Left cardiac atrium (tissue), 4 donors: ENCODE measurements around the gene TBC1D14. TPM values are rescaled to one million over a fixed set of nuclear protein-coding genes. Genes with fewer than 3 reads are reported as not detected.

Source experiments
- ATAC-seq, 2 donors: fragments of 200-7000 bp; cut with Tn5 transposase; one replicate each; pipeline ENCODE4 v1.9.1; 2020; ENCODE audit warnings: mild to moderate bottlenecking in 2 of 2, moderate library complexity in 2 of 2
- DNase-seq: peaks from one replicate; pipeline ENCODE4 v3.0.0-alpha.2; 2020
- intact Hi-C, 2 donors: fragments of 100-400 bp; cut with DNase I; formaldehyde crosslinking; loops; one replicate each; pipeline versions ENCODE4 v1.14.1 to v1.15.1; 2022 to 2023
- long read RNA-seq: library from polyadenylated mRNA; unstranded; transcript quantifications from one replicate; pipeline ENCODE4 v2.0.0, GENCODE V29; 2021
- total RNA-seq, 2 donors: library from RNA; stranded (reverse); fragmentation: NEBNext Ultra II Directional; extraction: Animal tissue kit (Norgen Biotek cat#: 25700); gene quantifications; one replicate each; pipeline ENCODE4 v1.2.1, GENCODE V29; 2021
- donor health status: DM: no; HTN: yes; CAD: no.
- donor health status: DM: no; HTN: yes; CAD: no; lungs with severe emphysema.
- donor health status: DM: yes; HTN: yes; CAD: no.
- donor health status: Dilated cardiomyopathy.

The TBC1D14 gene
- 10 to 100 TPM; 34.7 to 35.9 TPM for total RNA-seq
- long read RNA-seq, full-length matches to known transcripts: 11 of 33 reads
- long read RNA-seq, partial matches to known transcripts: 13 of 33 reads
- long read RNA-seq, other reads (novel, unspliced or antisense): 9 of 33 reads

DNA sequence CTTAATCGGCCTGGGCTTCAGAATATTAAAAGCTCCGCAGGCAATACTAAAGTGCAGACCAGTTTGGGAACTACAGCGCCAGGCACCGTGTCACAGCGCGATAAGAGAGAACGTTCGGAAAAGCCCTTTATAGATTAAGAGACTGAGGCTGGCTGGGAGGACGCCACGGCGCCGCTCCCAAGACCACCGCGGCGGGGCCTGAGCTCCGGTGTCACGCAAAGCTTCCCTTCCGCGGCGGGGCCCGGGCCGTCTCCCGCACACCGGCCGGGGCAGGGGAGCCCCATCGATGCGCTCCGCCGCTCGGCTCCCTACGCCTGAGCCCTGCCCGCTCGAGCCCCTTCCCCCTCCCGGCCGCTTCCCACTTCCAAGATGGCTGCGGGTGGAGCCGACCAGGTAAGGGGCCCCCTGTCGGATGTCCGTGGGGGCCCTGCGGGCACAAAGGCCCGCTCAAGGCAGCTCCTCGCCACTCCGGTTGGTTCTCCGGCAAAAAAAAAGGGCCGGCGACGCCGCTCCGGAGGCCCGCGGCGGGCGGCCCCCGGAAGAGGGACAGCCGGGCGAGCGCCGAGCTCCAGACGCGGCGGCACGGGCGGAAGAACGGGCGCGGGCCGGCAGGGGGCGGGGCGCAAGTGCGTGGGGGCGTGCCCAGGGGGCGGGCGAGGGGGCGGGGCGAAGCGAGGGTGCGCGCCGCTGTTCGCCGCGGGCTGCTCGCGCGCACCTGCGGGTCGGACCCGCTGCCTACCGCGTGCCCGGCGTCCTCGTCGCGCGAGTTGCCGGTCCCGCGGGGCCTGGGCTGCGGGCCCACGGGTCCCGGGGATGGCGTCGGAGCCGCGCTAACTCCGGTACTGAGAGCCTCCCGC, at the start of gene TBC1D14:
Gene TBC1D14, plus strand, starts transcription at position 714 of the 857 bp plus-strand sequence. CDS start 13,564 bp downstream, outside the sequence.
- intact Hi-C loops: loop anchor here in 1 of 2 donors (2.0 to 5.0 kb wide), 2 partner anchors 77 to 163 kb away; no protein-coding TSS in a partner anchor
- DNase-seq (peak; percentile 91), ATAC-seq (peak; percentile 96)

DNA sequence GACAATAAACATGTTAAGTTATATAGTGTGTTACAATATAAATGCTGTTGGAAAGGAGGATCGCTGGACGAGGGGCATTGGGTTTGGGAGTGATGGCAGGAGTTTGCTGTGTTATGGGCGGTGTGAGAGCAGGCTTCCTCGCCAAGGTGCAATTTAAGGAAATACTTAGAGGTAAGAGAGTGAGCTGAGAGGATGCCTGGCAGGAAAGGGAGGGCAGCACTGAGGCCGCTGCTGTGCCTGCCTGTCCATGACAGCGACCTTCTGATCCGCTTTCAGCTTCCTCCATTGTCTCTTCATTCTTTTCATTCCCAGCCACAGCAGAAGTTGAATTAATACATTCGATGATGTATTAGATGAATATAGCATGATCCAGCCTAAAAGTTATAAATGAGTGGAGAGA, 41.2 kb upstream of the TBC1D14 start:
- ATAC-seq: no peak
- DNase-seq: no peak
- intact Hi-C loops: no loop called here

- DNase-seq (no peak), ATAC-seq (peak; percentile 17 to 43)
- intact Hi-C loops: loop anchor here in 1 of 2 donors (10.0 kb wide), 1 partner anchor 85 kb away; the partner anchor contains the start of gene KIAA0232
Measured at GRCh38 chr4:6869944-6870343, 39.7 kb upstream of the TBC1D14 start.

DNA sequence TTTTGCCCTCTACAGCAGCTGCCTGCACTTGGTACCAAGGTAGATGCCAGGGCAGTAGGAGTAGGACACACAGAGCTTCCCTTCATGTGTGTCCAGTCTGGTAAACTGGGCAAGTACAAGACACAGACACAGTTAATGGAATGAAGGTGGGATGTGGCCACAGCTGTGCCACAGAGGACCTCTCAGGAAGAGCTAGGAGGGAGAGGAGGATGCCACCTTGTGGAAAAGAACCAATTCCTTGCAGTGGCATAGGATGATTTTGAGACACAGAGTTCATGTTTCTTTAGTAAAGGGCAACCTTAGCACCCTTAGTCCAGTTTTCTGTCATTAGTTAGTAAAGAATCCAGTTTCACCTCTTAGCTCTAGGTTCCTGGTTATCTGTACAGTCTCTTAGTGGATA, 36.3 kb upstream of the TBC1D14 start:
- intact Hi-C loops: loop anchor here (2.0 to 10.0 kb wide), 2 partner anchors 88 to 152 kb away; partner anchors contain the start of gene KIAA0232 (in 1 of the 2)
- ATAC-seq (no peak), DNase-seq (no peak)

DNA sequence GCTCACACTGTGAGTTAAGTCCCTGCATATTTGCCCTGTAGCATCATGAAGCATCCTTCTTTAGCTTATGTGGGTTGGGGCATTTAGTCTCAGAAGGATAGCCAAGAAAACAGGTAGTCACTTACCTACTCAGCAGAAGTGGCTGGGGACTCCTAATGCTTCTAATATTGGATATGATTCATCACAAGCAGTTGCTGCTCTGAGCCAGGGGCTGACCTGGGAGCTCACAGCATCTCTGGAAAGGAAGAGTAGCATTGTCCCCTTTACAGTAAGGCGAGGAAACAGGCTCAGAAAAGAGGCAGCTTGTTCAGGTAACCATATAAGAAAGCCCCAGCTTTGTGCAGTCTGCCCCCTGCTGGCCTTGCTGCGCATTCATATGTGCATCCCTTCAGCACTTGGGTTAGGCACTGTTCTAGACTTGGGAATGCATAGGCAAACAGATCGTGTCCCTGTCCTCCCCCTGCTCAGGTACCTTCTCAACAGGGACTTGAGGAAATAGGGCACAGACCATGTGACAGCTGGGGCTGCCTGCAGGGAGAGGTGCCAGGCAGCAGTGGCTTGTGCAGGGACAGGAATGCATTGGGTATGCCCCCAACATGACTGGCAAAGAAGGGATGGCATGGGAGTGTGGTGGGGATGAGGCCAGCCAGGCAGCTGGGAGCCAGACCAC, 35.7 kb upstream of the TBC1D14 start:
- ATAC-seq (peak; percentile 76 to 77), DNase-seq (peak; percentile 75)
- intact Hi-C loops: loop anchor here (2.0 to 10.0 kb wide), 2 partner anchors 89 to 153 kb away; partner anchors contain the start of gene KIAA0232 (in 1 of the 2)

GRCh38 chr4:6874981-6875380, 34.6 kb upstream of the TBC1D14 start:
- intact Hi-C loops: loop anchor here in 1 of 2 donors (5.0 to 10.0 kb wide), 2 partner anchors 90 to 153 kb away; partner anchors contain the start of gene KIAA0232
- ATAC-seq (no peak), DNase-seq (no peak)

DNA sequence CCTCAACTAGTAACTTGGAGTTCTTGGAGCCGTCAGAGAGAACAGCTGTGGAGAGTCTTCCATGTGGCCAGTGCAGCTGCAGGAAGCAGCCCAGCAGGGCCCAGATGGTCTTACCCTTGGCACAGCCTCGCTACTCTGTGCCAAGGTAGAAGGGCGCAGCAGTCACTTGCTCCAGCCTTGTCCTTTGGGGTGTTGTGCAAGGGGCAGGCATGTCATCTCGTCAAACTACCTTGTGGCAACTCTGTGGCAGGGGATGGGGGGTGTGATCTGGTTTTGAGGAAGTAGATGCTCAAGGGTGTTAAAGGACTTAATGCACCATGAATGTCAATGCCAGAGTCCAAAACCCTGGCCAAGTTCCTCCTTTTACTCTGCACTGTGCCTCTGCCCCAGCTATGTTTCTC, 34.2 kb upstream of the TBC1D14 start:
- intact Hi-C loops: loop anchor here in 1 of 2 donors (5.0 to 10.0 kb wide), 2 partner anchors 91 to 153 kb away; partner anchors contain the start of gene KIAA0232
- DNase-seq (peak; percentile 32), ATAC-seq (peak; percentile 52 to 72)

GRCh38 chr4:6876440-6876839, 33.2 kb upstream of the TBC1D14 start:
- no peak for ATAC-seq
- no peak for DNase-seq
- intact Hi-C loops: loop anchor here in 1 of 2 donors (5.0 to 10.0 kb wide), 2 partner anchors 92 to 154 kb away; partner anchors contain the start of gene KIAA0232

- no peak for ATAC-seq
- intact Hi-C loops: loop anchor here in 1 of 2 donors (5.0 to 10.0 kb wide), 2 partner anchors 92 to 155 kb away; partner anchors contain the start of gene KIAA0232
- no peak for DNase-seq
Measured at GRCh38 chr4:6877067-6877466, 32.6 kb upstream of the TBC1D14 start.

DNA sequence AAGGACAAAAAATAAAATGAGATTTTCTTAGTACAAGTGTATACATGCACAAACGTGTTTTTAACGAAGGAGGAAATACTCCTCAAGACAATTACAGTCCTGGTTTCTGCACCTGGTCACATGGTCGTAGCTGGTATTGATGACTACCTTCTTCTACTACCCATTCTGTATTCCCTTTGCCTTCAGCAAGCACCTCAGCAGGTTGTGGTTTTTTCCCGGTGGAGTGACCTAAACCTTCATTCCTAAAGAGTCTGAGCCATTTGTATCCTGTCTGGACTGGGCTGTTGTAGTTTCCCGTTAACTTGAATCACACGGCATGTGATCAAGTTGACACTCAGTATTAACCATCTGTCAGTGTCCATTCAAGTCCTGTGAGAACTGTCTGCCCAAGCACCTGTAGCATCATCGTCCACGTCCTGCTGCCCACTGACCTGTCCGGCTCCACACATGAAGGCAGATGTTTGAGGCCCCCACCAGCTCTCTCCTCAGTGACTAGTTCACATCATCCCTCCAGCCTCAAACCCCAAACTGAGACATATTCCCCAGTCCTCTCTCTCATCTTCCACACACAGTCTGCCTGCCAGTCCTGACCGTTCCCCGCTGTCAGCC, 31.1 kb upstream of the TBC1D14 start:
- intact Hi-C loops: loop anchor here in 1 of 2 donors (5.0 to 10.0 kb wide), 2 partner anchors 94 to 156 kb away; partner anchors contain the start of gene KIAA0232
- no peak for DNase-seq
- ATAC-seq: no peak

DNA sequence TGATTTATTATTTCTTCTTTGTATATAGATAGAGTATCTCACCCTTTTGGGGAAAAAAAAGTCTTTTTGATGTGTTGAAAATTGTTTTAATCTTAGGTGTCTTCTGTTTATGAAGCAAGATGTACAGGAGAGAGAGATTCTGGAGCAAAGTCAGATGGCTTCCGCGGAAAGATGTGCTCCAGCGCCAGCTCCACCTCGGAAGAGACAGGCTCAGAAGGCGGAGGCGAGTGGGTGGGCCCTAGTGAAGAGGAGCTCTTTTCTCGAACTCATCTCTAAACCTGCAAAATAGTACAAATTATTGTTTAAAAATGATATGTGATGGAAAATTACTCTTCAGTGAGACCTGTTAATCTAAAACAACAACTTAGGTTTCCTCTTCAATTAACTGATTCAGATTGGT, 28.9 kb upstream of the TBC1D14 start:
- intact Hi-C loops: no loop called here
- ATAC-seq (no peak), DNase-seq (no peak)

DNA sequence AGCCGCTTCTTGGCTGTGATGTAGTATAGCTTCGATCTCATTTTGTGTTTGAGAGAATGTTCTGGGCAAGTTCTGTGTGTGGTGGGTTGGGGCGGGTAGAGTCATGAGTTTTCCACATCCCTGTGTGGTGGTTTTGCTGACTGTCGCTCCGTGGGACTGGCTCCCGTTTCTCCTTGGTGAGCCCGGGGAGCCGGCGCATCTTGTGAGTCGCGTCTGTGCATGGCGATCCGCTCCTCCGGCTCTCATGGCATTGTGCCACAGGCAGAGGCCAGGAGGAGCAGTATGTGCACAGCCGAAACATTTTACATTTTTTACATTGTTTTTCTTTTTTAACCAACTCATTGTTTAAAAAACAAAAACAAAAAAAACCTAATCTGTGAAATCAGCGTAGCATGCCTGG, 27.7 kb upstream of the TBC1D14 start:
- DNase-seq: no peak

DNA sequence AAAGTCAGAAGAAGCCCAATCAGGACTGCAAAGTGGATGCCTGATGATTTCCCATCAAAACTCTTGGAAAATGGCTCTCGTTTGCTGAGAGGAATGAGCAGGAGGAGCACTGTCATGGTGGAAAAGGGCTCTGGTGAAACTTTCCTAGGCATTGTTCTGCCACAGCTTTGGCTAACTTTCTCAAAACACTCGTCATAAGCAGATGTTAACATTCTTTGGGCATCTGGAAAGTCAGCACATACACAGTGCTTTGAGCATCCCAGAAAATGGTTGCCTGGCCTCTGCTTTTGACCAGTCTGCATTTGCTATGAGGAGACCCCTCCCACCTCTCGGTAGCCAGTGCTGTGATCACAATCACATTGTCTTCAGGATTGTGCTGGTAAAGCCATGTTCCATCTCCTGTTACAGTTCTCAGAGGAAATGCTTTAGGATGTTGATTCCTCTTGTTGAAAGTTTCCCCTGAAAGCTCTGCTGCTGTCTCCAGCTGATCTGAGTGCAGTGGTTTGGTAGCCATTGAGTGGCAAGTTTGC, 25.2 kb upstream of the TBC1D14 start:
- ATAC-seq: no peak
- no peak for DNase-seq

More for the DNA sequence above, 27.7 kb upstream of the TBC1D14 start:
- intact Hi-C loops: no loop called here
- ATAC-seq: no peak

GRCh38 chr4:6885953-6886557, 23.6 kb upstream of the TBC1D14 start:
- intact Hi-C loops: no loop called here
- peak; percentile 78 to 81 for ATAC-seq
- DNase-seq: peak; percentile 74

More for the DNA sequence above, 25.2 kb upstream of the TBC1D14 start:
- intact Hi-C loops: no loop called here

GRCh38 chr4:6886886-6887285, 22.7 kb upstream of the TBC1D14 start:
- no peak for ATAC-seq
- no peak for DNase-seq

GRCh38 chr4:6887591-6888371, 21.8 kb upstream of the TBC1D14 start:
- no peak for DNase-seq
- intact Hi-C loops: no loop called here
- peak; percentile 4 to 12 for ATAC-seq

More at GRCh38 chr4:6886886-6887285, 22.7 kb upstream of the TBC1D14 start:
- intact Hi-C loops: no loop called here

- ATAC-seq (no peak), DNase-seq (no peak)
- intact Hi-C loops: no loop called here
Measured at GRCh38 chr4:6888506-6889071, 21.0 kb upstream of the TBC1D14 start.
